ENCODE results near the gene PVALEF.

PVALEF gene

GRCh38 chr17:81157848-81158687 lies 7.2 kb upstream of the PVALEF start:
- no peak overlapping the region for H3K4me3 ChIP-seq (ENCODE audit: low read depth, low read length)
- no peak for TF ChIP-seq CTCF (IDR thresholded peaks at IDR 0.05; ENCODE audit: low read depth, low read length, missing control alignments)
- no peak for DNase-seq (ENCODE audit: low read depth)
- in situ Hi-C loops (cut with HindIII; ENCODE audit: low sequenced_read_pairs) = no loop called here

GRCh38 chr17:81158688-81159590 lies 6.4 kb upstream of the PVALEF start:
- no peak for TF ChIP-seq CTCF (IDR thresholded peaks at IDR 0.05; ENCODE audit: low read depth, low read length, missing control alignments)
- no peak overlapping the region for H3K4me3 ChIP-seq (ENCODE audit: low read depth, low read length)
- in situ Hi-C loops (cut with HindIII; ENCODE audit: low sequenced_read_pairs) = no loop called here
- DNase-seq (ENCODE audit: low read depth) = no peak

- no peak overlapping the region for H3K4me3 ChIP-seq (ENCODE audit: low read depth, low read length)
- in situ Hi-C loops (cut with HindIII; ENCODE audit: low sequenced_read_pairs) = no loop called here
These were observed 5.6 kb upstream of the PVALEF start for GRCh38 chr17:81159611-81160265.

GRCh38 chr17:81160306-81160705 lies 5.0 kb upstream of the PVALEF start:
- no peak for DNase-seq (ENCODE audit: low read depth)
- no peak for TF ChIP-seq CTCF (IDR thresholded peaks at IDR 0.05; ENCODE audit: low read depth, low read length, missing control alignments)
- in situ Hi-C loops (cut with HindIII; ENCODE audit: low sequenced_read_pairs) = no loop called here
- H3K4me3 ChIP-seq (ENCODE audit: low read depth, low read length) = no peak overlapping the region

More at GRCh38 chr17:81159611-81160265, 5.6 kb upstream of the PVALEF start:
- no peak for DNase-seq (ENCODE audit: low read depth)
- no peak for TF ChIP-seq CTCF (IDR thresholded peaks at IDR 0.05; ENCODE audit: low read depth, low read length, missing control alignments)

GRCh38 chr17:81160747-81161453 lies 4.4 kb upstream of the PVALEF start:
- no peak for TF ChIP-seq CTCF (IDR thresholded peaks at IDR 0.05; ENCODE audit: low read depth, low read length, missing control alignments)

GRCh38 chr17:81161536-81161935 lies 3.8 kb upstream of the PVALEF start:
- in situ Hi-C loops (cut with HindIII; ENCODE audit: low sequenced_read_pairs) = no loop called here
- no peak overlapping the region for H3K4me3 ChIP-seq (ENCODE audit: low read depth, low read length)
- no peak for DNase-seq (ENCODE audit: low read depth)
- no peak for TF ChIP-seq CTCF (IDR thresholded peaks at IDR 0.05; ENCODE audit: low read depth, low read length, missing control alignments)

More at GRCh38 chr17:81160747-81161453, 4.4 kb upstream of the PVALEF start:
- in situ Hi-C loops (cut with HindIII; ENCODE audit: low sequenced_read_pairs) = no loop called here
- no peak for DNase-seq (ENCODE audit: low read depth)
- no peak overlapping the region for H3K4me3 ChIP-seq (ENCODE audit: low read depth, low read length)

All from astrocyte of the cerebellum (primary cell).